LNCAP (cell line): Measurements from ENCODE around the gene C1orf198.

ENCODE experiments used
- CTCF ChIP-seq: fragments of 450-650 bp; IDR thresholded peaks from 2 replicates; pipeline ENCODE4 v1.5.1; 2017; ENCODE audit warnings: mild to moderate bottlenecking

C1orf198 gene

DNA sequence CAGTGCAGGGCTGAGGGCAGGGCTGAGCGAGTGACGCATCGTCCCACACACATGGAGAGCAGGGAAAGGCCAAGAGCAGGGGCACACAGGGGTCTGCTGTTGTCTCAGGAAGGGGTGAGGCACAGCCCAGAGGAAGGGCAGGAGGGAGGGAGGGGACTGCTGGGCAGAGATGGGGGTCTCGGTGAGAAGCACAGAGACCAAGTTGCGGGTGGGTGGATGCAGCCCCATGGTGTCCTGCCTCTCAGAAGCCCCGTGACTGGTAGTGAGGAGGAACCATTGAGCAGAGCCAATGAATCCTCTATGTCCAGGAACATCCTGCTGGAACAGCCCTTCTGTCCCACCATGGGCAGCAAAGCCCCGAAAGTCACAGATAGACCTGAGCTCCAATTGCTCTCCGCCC lies 17.8 kb downstream of the C1orf198 start:
- TF ChIP-seq CTCF: no peak

DNA sequence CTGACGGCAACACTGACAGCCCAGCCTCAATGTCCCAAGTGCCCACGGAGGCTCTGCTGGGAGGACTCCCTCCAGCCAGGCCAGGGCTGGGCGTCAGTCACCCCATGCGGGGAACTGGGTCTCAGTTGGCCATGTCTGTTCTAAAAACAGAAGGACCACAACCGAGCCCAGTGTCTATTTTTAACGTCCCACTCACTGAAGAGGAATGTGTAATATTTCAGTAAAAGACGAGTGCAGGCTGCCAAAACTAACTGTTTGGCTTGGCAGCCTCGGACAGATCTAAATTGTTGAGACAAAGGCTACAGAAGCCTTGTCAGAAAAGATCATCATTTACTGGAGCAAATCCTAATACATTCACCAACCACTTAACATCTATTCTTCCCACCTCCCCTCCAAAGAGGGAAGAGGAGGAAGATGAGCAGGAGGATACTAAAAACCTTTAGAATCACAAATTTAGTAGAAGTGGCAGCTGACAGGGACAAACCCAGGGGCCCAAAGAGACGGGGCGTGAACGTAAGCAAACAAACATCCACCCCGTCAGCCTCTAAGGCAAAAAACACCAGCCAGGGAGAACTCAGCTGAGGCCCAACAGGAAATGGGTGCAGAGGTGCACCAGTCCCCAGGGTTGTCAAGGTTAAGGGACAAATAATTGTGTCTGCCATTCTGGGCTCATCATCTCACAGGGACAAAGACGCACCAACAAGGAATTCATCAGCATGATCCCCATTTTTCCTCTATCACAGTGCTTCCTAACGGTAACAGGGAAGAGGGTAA lies 18.7 kb downstream of the C1orf198 start:
- TF ChIP-seq CTCF: no peak

DNA sequence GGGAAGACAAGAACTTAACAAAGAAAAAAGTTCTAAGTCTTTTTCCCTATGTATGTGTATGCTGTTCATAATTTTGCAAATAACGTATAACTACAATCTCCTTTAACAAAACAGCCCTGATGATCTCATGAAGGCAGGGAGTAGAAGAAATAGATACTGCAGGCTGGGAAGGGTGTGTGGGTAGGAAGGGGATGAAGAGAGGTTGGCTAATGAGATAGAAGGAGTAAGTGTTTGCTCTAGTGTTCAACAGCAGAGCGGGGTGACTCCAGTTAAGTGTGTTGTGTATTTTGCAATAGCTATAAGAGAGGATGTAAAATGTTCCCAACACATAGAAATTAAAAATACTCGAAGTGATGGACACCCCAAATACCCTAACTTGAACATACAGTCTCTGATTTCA lies 20.1 kb downstream of the C1orf198 start:
- no peak for TF ChIP-seq CTCF

GRCh38 chr1:230844561-230844960 lies 23.8 kb downstream of the C1orf198 start:
- no peak for TF ChIP-seq CTCF

DNA sequence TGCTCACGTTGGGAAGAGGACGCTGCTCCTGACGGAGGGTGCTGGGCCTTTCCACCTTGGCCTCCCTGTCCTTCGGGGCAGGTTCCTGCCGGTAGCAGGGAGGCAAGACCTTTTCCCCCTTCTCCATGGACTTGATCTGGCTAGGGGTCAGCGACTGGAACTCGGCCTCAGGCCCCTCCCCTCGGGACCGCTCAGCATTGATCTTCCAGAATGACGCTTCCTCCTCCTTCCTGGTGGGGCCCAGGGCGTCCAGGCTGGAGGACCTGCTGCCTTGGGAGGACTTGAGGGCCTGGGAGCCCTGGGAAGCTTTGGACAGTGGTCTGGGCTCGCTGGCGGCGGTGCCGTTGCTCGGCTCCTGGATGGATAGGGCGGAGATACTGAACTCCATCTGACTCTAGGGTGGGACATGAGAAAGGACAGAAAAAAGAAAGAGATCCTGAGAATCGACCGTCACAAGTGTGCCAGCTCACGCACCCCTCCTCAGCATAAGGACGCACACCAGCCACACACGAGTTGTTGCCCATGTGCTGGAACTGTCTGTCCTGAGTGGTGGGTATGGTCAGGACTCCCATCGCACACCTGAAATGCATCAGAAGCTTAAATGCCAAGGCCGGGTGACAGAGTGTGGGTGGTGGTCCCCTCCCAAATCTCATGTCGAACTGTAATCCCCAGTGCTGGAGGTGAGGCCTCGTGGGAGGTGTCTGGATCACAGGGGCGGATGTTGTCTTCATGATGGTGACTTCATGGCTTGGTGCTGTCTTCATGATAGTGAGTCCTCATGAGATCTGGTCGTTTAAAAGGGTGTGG lies 24.6 kb downstream of the C1orf198 start:
- no peak for TF ChIP-seq CTCF

DNA sequence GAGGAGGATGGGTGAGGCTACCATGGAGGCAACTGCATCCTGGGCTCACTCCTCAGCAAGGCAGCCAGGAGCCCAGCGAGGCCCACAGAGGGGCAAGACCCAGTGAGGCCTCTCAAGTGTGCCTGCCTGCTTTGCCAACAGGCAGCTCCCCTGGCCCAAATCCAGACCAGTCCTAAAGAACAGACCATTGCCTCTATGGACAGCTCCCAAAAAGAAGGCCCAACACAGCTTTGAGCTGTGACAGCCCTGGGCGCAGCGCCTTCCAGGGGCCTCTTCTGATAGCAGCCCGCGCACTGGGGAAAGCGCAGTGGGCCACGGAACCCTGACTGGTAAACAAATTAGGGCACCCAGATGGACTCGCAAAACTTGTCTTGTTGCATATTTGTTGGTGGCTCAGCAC lies 25.5 kb downstream of the C1orf198 start:
- TF ChIP-seq CTCF: no peak

GRCh38 chr1:230839173-230839572 lies 29.1 kb downstream of the C1orf198 start:
- no peak for TF ChIP-seq CTCF
